Neural cell (in vitro differentiated cells): ENCODE measurements around the gene KCNK2. TPM values are rescaled to one million over a fixed set of nuclear protein-coding genes. Genes with fewer than 3 reads are reported as not detected.

Source experiments
- H2AFZ ChIP-seq: fragments of 200-600, 300-800 bp; sonication (generic), shearing (Covaris generic); 2 replicates; pipeline ENCODE4 v1.6.0; 2014; ENCODE audit warnings: low read depth, mild to moderate bottlenecking, antibody characterized with exemption, low read length, moderate library complexity
- H3F3A ChIP-seq: fragments of 200-600 bp; shearing (Covaris generic); 2 replicates; pipeline ENCODE4 v1.6.1; 2016; ENCODE audit warnings: mild to moderate bottlenecking, moderate library complexity, mixed read lengths, antibody characterized with exemption, low read length; ENCODE audit not compliant: insufficient read depth, poor library complexity, severe bottlenecking
- H3K27ac ChIP-seq: fragments of 200-600, 300-800 bp; sonication (generic), shearing (Covaris generic); 2 replicates; pipeline ENCODE4 v1.5.1; 2014; ENCODE audit warnings: mild to moderate bottlenecking, low read length, moderate library complexity
- H3K27me3 ChIP-seq: fragments of 300-800, 200-600 bp; sonication (generic), shearing (Covaris generic); 2 replicates; pipeline ENCODE4 v1.6.0; 2014; ENCODE audit warnings: mild to moderate bottlenecking, low read depth, low read length, moderate library complexity; ENCODE audit not compliant: insufficient read depth
- H3K36me3 ChIP-seq: fragments of 300-800, 200-600 bp; sonication (generic), shearing (Covaris generic); 2 replicates; pipeline ENCODE4 v1.5.1; 2014; ENCODE audit warnings: mild to moderate bottlenecking, antibody characterized with exemption, low read length, moderate library complexity; ENCODE audit not compliant: insufficient read depth
- H3K4me2 ChIP-seq: fragments of 300-800, 200-600 bp; sonication (generic), shearing (Covaris generic); 2 replicates; pipeline ENCODE4 v1.6.0; 2014; ENCODE audit warnings: mild to moderate bottlenecking, low read length
- H3K4me3 ChIP-seq: fragments of 300-800, 200-600 bp; sonication (generic), shearing (Covaris generic); 2 replicates; pipeline ENCODE4 v1.5.1; 2014; ENCODE audit warnings: mild to moderate bottlenecking, low read length, moderate library complexity
- H3K79me2 ChIP-seq: fragments of 200-600 bp; shearing (Covaris generic); replicated peaks from 2 replicates; pipeline ENCODE4 v1.6.0; 2014; ENCODE audit warnings: mild to moderate bottlenecking, low read length, moderate library complexity; ENCODE audit not compliant: insufficient read depth
- H3K9ac ChIP-seq: fragments of 300-800, 200-600 bp; sonication (generic), shearing (Covaris generic); 2 replicates; pipeline ENCODE4 v1.6.1; 2016; ENCODE audit warnings: mild to moderate bottlenecking, low read length, mixed read lengths
- H3K9me2 ChIP-seq: fragments of 200-600 bp; shearing (Covaris generic); 2 replicates; pipeline ENCODE4 v1.6.1; 2016; ENCODE audit warnings: mild to moderate bottlenecking, low read length, mixed read lengths; ENCODE audit not compliant: insufficient read depth
- H3K9me3 ChIP-seq: fragments of 200-600, 300-800 bp; sonication (generic), shearing (Covaris generic); 2 replicates; pipeline ENCODE4 v1.6.1; 2016; ENCODE audit warnings: mild to moderate bottlenecking, mixed run types, low read length, moderate library complexity, mixed read lengths
- H4K20me1 ChIP-seq: fragments of 200-600 bp; shearing (Covaris generic); 2 replicates; pipeline ENCODE4 v1.6.1; 2016; ENCODE audit warnings: mild to moderate bottlenecking, mixed run types; ENCODE audit not compliant: insufficient read depth
- EP300 ChIP-seq: fragments of 450-650 bp; conservative IDR thresholded peaks from 2 replicates; pipeline ENCODE4 v1.6.1; 2014; ENCODE audit warnings: antibody characterized with exemption, mild to moderate bottlenecking, moderate library complexity; ENCODE audit not compliant: poor library complexity, severe bottlenecking
- EZH2 ChIP-seq: fragments of 200-600, 300-800 bp; shearing (Covaris generic), sonication (generic); IDR thresholded peaks from 2 replicates; pipeline ENCODE4 v1.6.1; 2014; ENCODE audit warnings: antibody characterized with exemption, low read length, borderline replicate concordance, mild to moderate bottlenecking; ENCODE audit not compliant: insufficient read depth, poor library complexity, severe bottlenecking
- MXI1 ChIP-seq: fragments of 450-650 bp; conservative IDR thresholded peaks from 2 replicates; pipeline ENCODE4 v1.6.1; 2014; ENCODE audit warnings: antibody characterized with exemption, mild to moderate bottlenecking; ENCODE audit not compliant: poor library complexity, severe bottlenecking
- POLR2AphosphoS5 ChIP-seq: IDR thresholded peaks from 2 replicates; pipeline ENCODE4 v1.6.1; 2012
- RAD21 ChIP-seq: fragments of 450-650 bp; conservative IDR thresholded peaks from 2 replicates; pipeline ENCODE4 v1.6.1; 2014; ENCODE audit warnings: antibody characterized with exemption, mild to moderate bottlenecking, moderate library complexity
- REST ChIP-seq: IDR thresholded peaks from 2 replicates; pipeline ENCODE4 v1.6.1; 2012; ENCODE audit warnings: borderline replicate concordance
- SMC3 ChIP-seq: fragments of 450-650 bp; conservative IDR thresholded peaks from 2 replicates; pipeline ENCODE4 v1.6.1; 2014; ENCODE audit warnings: antibody characterized with exemption, mild to moderate bottlenecking, moderate library complexity; ENCODE audit not compliant: poor library complexity
- TAF1 ChIP-seq: IDR thresholded peaks from 2 replicates; pipeline ENCODE4 v1.6.1; 2012; ENCODE audit warnings: low read depth
- polyA plus RNA-seq: library from polyadenylated mRNA; depleted of rRNA; stranded (reverse); fragments of >200 nt; gene quantifications from 2 replicates; pipeline ENCODE4 v1.2.3, GENCODE V29; 2014
- TF ChIP-seq, protein P1 (sequence below): fragments of 450-650 bp; IDR thresholded peaks from 2 replicates; pipeline ENCODE4 v1.5.1; 2014; ENCODE audit warnings: antibody characterized with exemption, mild to moderate bottlenecking, moderate library complexity; ENCODE audit not compliant: poor library complexity, severe bottlenecking

Gene KCNK2
- polyA plus RNA-seq, 1 donor from 2014 or later: 6.8 TPM

- Histone ChIP-seq H4K20me1 (no peaks in the 10 kb centered on the region), H3K27me3 (no peaks in the 10 kb centered on the region), H3K9ac (no peak overlapping the region), H3F3A (no peaks in the 10 kb centered on the region), H3K9me2 (no peaks in the 10 kb centered on the region), H3K4me2 (no peak overlapping the region), H3K9me3 (peaks cover 7% of the 10 kb centered on the region), H3K27ac (no peak overlapping the region), H3K79me2 (no peaks in the 10 kb centered on the region), H3K36me3 (no peaks in the 10 kb centered on the region), H2AFZ (no peak overlapping the region), H3K4me3 (no peak overlapping the region)
- TF ChIP-seq REST (no peak), SMC3 (no peak), TAF1 (no peak), MXI1 (no peak), EZH2 (no peak), RAD21 (no peak), POLR2AphosphoS5 (no peak), EP300 (no peak)
- TF ChIP-seq, protein P1, sequence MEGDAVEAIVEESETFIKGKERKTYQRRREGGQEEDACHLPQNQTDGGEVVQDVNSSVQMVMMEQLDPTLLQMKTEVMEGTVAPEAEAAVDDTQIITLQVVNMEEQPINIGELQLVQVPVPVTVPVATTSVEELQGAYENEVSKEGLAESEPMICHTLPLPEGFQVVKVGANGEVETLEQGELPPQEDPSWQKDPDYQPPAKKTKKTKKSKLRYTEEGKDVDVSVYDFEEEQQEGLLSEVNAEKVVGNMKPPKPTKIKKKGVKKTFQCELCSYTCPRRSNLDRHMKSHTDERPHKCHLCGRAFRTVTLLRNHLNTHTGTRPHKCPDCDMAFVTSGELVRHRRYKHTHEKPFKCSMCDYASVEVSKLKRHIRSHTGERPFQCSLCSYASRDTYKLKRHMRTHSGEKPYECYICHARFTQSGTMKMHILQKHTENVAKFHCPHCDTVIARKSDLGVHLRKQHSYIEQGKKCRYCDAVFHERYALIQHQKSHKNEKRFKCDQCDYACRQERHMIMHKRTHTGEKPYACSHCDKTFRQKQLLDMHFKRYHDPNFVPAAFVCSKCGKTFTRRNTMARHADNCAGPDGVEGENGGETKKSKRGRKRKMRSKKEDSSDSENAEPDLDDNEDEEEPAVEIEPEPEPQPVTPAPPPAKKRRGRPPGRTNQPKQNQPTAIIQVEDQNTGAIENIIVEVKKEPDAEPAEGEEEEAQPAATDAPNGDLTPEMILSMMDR: no peak
Observed at GRCh38 chr1:215104283-215104682, 21.7 kb downstream of the KCNK2 start.

DNA sequence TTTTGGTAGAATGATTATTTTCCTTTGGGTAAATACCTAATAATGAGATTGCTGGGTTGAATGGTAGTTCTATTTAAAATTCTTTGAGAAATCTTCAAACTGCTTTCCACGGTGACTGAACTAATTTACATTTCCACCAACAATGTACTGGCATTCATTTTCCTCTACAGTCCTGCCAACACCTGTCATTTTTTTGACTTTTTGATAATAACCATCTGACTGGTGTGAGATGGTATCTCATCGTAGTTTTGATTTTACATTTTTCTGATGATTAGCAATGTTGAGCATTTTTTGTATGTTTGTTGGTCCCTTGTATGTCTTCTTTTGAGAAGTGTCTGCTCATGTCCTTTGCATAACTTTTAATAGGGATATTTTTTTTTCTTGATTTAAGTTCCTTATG lies 23.5 kb downstream of the KCNK2 start:
- no peaks in the 10 kb centered on the region for H3K79me2 ChIP-seq
- no peaks in the 10 kb centered on the region for H3K27me3 ChIP-seq
- no peaks in the 10 kb centered on the region for H4K20me1 ChIP-seq
- H3F3A ChIP-seq: no peaks in the 10 kb centered on the region
- no peak overlapping the region for H2AFZ ChIP-seq
- no peak overlapping the region for H3K27ac ChIP-seq
- H3K4me2 ChIP-seq: no peak overlapping the region
- H3K9me3 ChIP-seq: peaks cover 7% of the 10 kb centered on the region
- H3K9me2 ChIP-seq: no peaks in the 10 kb centered on the region
- no peak overlapping the region for H3K4me3 ChIP-seq
- no peak for TF ChIP-seq POLR2AphosphoS5
- no peak for TF ChIP-seq EP300
- TF ChIP-seq, protein P1: no peak
- no peak for TF ChIP-seq REST
- no peak for TF ChIP-seq SMC3
- TF ChIP-seq MXI1: no peak
- TF ChIP-seq EZH2: no peak
- H3K36me3 ChIP-seq: no peaks in the 10 kb centered on the region
- no peak overlapping the region for H3K9ac ChIP-seq
